ENCODE data around the gene MOAP1. TPM values are rescaled to one million over a fixed set of nuclear protein-coding genes. Genes with fewer than 3 reads are reported as not detected.

MOAP1 gene
- total RNA-seq, 4 donors from 2014 or later: 12.4 to 18.9 (median 16.5) TPM

- Histone ChIP-seq H3K4me3 (no peak overlapping the region), H3K36me3 (peaks cover 0 to 8% (median 0%) of the 10 kb centered on the region in 3 donors), H3K9me3 (no peaks in the 10 kb centered on the region), H3K27ac (no peak overlapping the region), H3K4me1 (no peaks in the 10 kb centered on the region), H3K27me3 (no peaks in the 10 kb centered on the region)
- TF ChIP-seq, protein P1, sequence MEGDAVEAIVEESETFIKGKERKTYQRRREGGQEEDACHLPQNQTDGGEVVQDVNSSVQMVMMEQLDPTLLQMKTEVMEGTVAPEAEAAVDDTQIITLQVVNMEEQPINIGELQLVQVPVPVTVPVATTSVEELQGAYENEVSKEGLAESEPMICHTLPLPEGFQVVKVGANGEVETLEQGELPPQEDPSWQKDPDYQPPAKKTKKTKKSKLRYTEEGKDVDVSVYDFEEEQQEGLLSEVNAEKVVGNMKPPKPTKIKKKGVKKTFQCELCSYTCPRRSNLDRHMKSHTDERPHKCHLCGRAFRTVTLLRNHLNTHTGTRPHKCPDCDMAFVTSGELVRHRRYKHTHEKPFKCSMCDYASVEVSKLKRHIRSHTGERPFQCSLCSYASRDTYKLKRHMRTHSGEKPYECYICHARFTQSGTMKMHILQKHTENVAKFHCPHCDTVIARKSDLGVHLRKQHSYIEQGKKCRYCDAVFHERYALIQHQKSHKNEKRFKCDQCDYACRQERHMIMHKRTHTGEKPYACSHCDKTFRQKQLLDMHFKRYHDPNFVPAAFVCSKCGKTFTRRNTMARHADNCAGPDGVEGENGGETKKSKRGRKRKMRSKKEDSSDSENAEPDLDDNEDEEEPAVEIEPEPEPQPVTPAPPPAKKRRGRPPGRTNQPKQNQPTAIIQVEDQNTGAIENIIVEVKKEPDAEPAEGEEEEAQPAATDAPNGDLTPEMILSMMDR (IDR thresholded peaks at IDR 0.05): no peak
- TF ChIP-seq POLR2A (IDR thresholded peaks at IDR 0.05): no peak
- DNase-seq: no peak
These were observed 14.3 kb upstream of the MOAP1 start for GRCh38 chr14:93199031-93199430.

DNA sequence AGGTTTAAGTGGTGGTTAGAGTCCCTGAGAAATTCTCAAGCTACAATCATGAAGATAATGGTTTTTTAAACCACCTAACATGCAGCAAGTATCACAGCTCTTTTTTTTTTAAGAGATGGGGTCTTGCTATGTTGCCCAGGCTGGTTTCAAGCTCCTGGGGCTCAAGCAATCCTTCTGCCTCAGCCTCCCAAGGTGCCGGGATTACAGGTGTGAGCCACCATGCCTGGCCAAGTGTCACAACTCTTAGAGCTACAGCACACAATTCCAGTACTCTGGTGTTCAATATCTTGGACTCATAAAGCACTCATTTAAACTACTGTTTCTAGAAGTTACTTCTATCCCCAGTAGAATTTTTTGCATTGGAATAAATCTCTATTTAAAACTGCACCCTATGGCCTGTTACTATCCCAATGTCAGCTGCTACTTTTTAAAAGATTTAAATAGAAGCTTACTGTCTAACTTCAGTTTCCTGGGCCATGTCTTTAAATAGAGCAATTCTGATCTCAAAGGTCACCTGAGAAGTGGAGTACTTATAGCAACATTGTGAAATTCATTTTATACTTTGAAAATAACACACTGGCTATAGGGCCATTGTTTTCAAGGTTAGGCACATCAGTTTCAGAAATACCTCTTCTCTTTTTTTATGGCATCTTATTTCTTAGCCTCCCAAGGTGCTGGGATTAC lies 10.8 kb upstream of the MOAP1 start:
- H3K27me3 ChIP-seq: no peaks in the 10 kb centered on the region
- H3K27ac ChIP-seq: no peak overlapping the region
- no peaks in the 10 kb centered on the region for H3K9me3 ChIP-seq
- no peak for DNase-seq
- no peaks in the 10 kb centered on the region for H3K4me1 ChIP-seq
- H3K4me3 ChIP-seq: no peak overlapping the region
- peaks cover 0 to 8% (median 0%) of the 10 kb centered on the region in 3 donors for H3K36me3 ChIP-seq
- TF ChIP-seq POLR2A (IDR thresholded peaks at IDR 0.05): no peak
- TF ChIP-seq, protein P1 (IDR thresholded peaks at IDR 0.05): no peak

GRCh38 chr14:93186956-93187355 lies 2.3 kb upstream of the MOAP1 start:
- Histone ChIP-seq H3K4me3 (no peak overlapping the region), H3K36me3 (peaks cover 0 to 22% (median 0%) of the 10 kb centered on the region in 3 donors), H3K27ac (no peak overlapping the region), H3K9me3 (no peaks in the 10 kb centered on the region), H3K27me3 (no peaks in the 10 kb centered on the region), H3K4me1 (peaks cover 0 to 21% (median 7%) of the 10 kb centered on the region in 4 donors)
- no peak for TF ChIP-seq POLR2A (IDR thresholded peaks at IDR 0.05)
- TF ChIP-seq, protein P1 (IDR thresholded peaks at IDR 0.05): no peak
- DNase-seq: no peak

DNA sequence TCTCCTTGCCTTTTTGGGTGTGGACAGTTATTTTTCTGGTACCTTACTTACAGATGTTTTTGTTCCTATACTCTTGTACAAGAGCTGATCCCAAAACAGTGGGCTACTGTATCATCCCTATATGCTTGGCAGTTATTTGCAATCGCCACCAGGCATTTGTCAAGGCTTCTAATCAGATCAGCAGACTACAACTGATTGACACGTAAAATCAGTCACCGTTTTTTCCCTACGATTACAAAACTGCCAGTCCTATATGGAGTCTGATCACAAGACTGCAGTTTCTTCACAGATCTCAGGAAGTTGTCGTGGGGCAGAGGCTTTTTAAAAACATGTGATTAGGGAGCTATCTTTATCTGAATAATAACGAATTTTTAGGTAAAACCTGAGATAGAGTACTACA lies 1.8 kb upstream of the MOAP1 start:
- Histone ChIP-seq H3K4me1 (peaks cover 0 to 21% (median 7%) of the 10 kb centered on the region in 4 donors), H3K9me3 (no peaks in the 10 kb centered on the region), H3K27me3 (no peaks in the 10 kb centered on the region), H3K36me3 (peaks cover 0 to 27% (median 0%) of the 10 kb centered on the region in 3 donors), H3K27ac (no peak overlapping the region), H3K4me3 (no peak overlapping the region)
- no peak for DNase-seq
- TF ChIP-seq, protein P1 (IDR thresholded peaks at IDR 0.05): no peak
- no peak for TF ChIP-seq POLR2A (IDR thresholded peaks at IDR 0.05)

GRCh38 chr14:93185349-93185720 lies 638 bp upstream of the MOAP1 start:
- Histone ChIP-seq H3K4me3 (peak overlapping the region; percentile 77 to 99 (median 87)), H3K36me3 (peaks cover 0 to 30% (median 0%) of the 10 kb centered on the region in 3 donors), H3K27ac (peak overlapping the region; percentile 94 to 99 (median 98)), H3K4me1 (peaks cover 0 to 21% (median 7%) of the 10 kb centered on the region in 4 donors), H3K9me3 (no peaks in the 10 kb centered on the region), H3K27me3 (no peaks in the 10 kb centered on the region)
- TF ChIP-seq POLR2A (IDR thresholded peaks at IDR 0.05): no peak
- TF ChIP-seq, protein P1 (IDR thresholded peaks at IDR 0.05): no peak
- DNase-seq: no peak

All from Peyer's patch (tissue), 4 donors.